SJSA1 (cell line): ENCODE measurements around the gene POLG2. TPM values are rescaled to one million over a fixed set of nuclear protein-coding genes. Genes with fewer than 3 reads are reported as not detected.

Source experiments
- DNase-seq, 2 experiments: peaks; one replicate each; pipeline ENCODE4 v3.0.0-alpha.2; 2015 to 2020; ENCODE audit warnings: low spot score in 2 of 2, low read depth in 1 of 2
- H3K27ac ChIP-seq: fragments of 250-450 bp; sonication (Bioruptor Pico); 2 replicates; pipeline ENCODE4 v1.5.1; 2020; ENCODE audit warnings: mild to moderate bottlenecking, moderate library complexity
- H3K27me3 ChIP-seq: fragments of 250-450 bp; sonication (Bioruptor Pico); replicated peaks from 2 replicates; pipeline ENCODE4 v1.5.1; 2020; ENCODE audit warnings: mild to moderate bottlenecking, moderate library complexity
- H3K36me3 ChIP-seq: fragments of 250-450 bp; sonication (Bioruptor Pico); 2 replicates; pipeline ENCODE4 v1.5.1; 2020; ENCODE audit warnings: mild to moderate bottlenecking
- H3K4me1 ChIP-seq: fragments of 250-450 bp; sonication (Bioruptor Pico); replicated peaks from 2 replicates; pipeline ENCODE4 v1.6.1; 2021; ENCODE audit warnings: mild to moderate bottlenecking
- H3K4me3 ChIP-seq: fragments of 250-450 bp; sonication (Bioruptor Pico); 2 replicates; pipeline ENCODE4 v1.5.1; 2020; ENCODE audit warnings: mild to moderate bottlenecking
- H3K9me3 ChIP-seq: fragments of 250-450 bp; sonication (Bioruptor Pico); replicated peaks from 2 replicates; pipeline ENCODE4 v1.5.1; 2020; ENCODE audit warnings: mild to moderate bottlenecking
- total RNA-seq: library from RNA; depleted of rRNA; stranded (reverse); fragments of >200 nt; shearing (Covaris generic); gene quantifications from 2 replicates; pipeline ENCODE4 v1.2.3, GENCODE V29; 2014

The POLG2 gene
- total RNA-seq, 1 experiment from 2014 or later, result 7.5 TPM

- no peak overlapping the region for H3K27ac ChIP-seq
- H3K4me1 ChIP-seq, result no peaks in the 10 kb centered on the region
- H3K4me3 ChIP-seq, result no peak overlapping the region
- no peaks in the 10 kb centered on the region for H3K9me3 ChIP-seq
- DNase-seq, result no peak
- H3K27me3 ChIP-seq, result no peaks in the 10 kb centered on the region
- H3K36me3 ChIP-seq, result peaks cover 95% of the 10 kb centered on the region
These were observed 22.7 kb upstream of the POLG2 start for GRCh38 chr17:64519601-64520000.

- Histone ChIP-seq H3K27ac (no peak overlapping the region), H3K9me3 (no peaks in the 10 kb centered on the region), H3K4me3 (no peak overlapping the region), H3K4me1 (no peaks in the 10 kb centered on the region), H3K27me3 (no peaks in the 10 kb centered on the region; the same call in 1 of the 2 replicates), H3K36me3 (peaks cover 96% of the 10 kb centered on the region)
- no peak for DNase-seq
These were observed 19.0 kb upstream of the POLG2 start for GRCh38 chr17:64515829-64516228.

GRCh38 chr17:64515419-64515818 lies 18.6 kb upstream of the POLG2 start:
- Histone ChIP-seq H3K4me3 (no peak overlapping the region), H3K27ac (no peak overlapping the region), H3K36me3 (peaks cover 96% of the 10 kb centered on the region), H3K27me3 (no peaks in the 10 kb centered on the region; the same call in 1 of the 2 replicates), H3K4me1 (no peaks in the 10 kb centered on the region), H3K9me3 (no peaks in the 10 kb centered on the region)
- DNase-seq, result no peak

GRCh38 chr17:64509179-64509578 lies 12.3 kb upstream of the POLG2 start:
- Histone ChIP-seq H3K27ac (no peak overlapping the region), H3K4me1 (peaks cover 13% of the 10 kb centered on the region), H3K36me3 (peaks cover 78% of the 10 kb centered on the region), H3K9me3 (no peaks in the 10 kb centered on the region), H3K27me3 (no peaks in the 10 kb centered on the region; the same call in 1 of the 2 replicates), H3K4me3 (no peak overlapping the region)
- DNase-seq, result no peak

GRCh38 chr17:64508683-64509082 lies 11.8 kb upstream of the POLG2 start:
- Histone ChIP-seq H3K9me3 (no peaks in the 10 kb centered on the region), H3K4me1 (peaks cover 18% of the 10 kb centered on the region), H3K27me3 (no peaks in the 10 kb centered on the region; the same call in 1 of the 2 replicates), H3K36me3 (peaks cover 78% of the 10 kb centered on the region), H3K27ac (no peak overlapping the region), H3K4me3 (no peak overlapping the region)
- no peak for DNase-seq

- DNase-seq, result peak in 1 of 2 experiments; percentile 72
- Histone ChIP-seq H3K27me3 (no peaks in the 10 kb centered on the region), H3K4me1 (peaks cover 30% of the 10 kb centered on the region), H3K36me3 (peaks cover 78% of the 10 kb centered on the region), H3K4me3 (peak overlapping the region; percentile 78), H3K27ac (peak overlapping the region; percentile 97), H3K9me3 (no peaks in the 10 kb centered on the region)
These were observed 10.5 kb upstream of the POLG2 start for GRCh38 chr17:64507413-64507782.

GRCh38 chr17:64506576-64507412 lies 9.9 kb upstream of the POLG2 start, which contains the start of gene CEP95:
Gene CEP95, plus strand, starts transcription at chr17:64506977. Its CDS starts 121 bp downstream, at chr17:64507098.
- H3K4me3 ChIP-seq, result peak within 1 kb of the TSS; percentile 78
- no peaks in the 10 kb centered on the region for H3K9me3 ChIP-seq
- peaks cover 78% of the 10 kb centered on the region for H3K36me3 ChIP-seq
- peaks cover 30% of the 10 kb centered on the region for H3K4me1 ChIP-seq
- H3K27me3 ChIP-seq, result no peaks in the 10 kb centered on the region
- H3K27ac ChIP-seq, result peak within 1 kb of the TSS; percentile 97
- DNase-seq, result peak; percentile 100

- peaks cover 78% of the 10 kb centered on the region for H3K36me3 ChIP-seq
- H3K4me1 ChIP-seq, result peaks cover 30% of the 10 kb centered on the region
- H3K27ac ChIP-seq, result peak within 1 kb of the TSS; percentile 97
These were observed 9.3 kb upstream of the POLG2 start, which contains the start of gene DDX5 for GRCh38 chr17:64506201-64506575. Gene DDX5, minus strand, starts transcription at chr17:64506289. Its CDS starts 170 bp downstream, at chr17:64506119.

GRCh38 chr17:64505340-64506200 lies 8.7 kb upstream of the POLG2 start:
- H3K9me3 ChIP-seq, result no peaks in the 10 kb centered on the region
- peak; percentile 89 to 91 for DNase-seq
- no peaks in the 10 kb centered on the region for H3K27me3 ChIP-seq
- peak overlapping the region; percentile 78 for H3K4me3 ChIP-seq
- H3K27ac ChIP-seq, result peak overlapping the region; percentile 97
- peaks cover 78% of the 10 kb centered on the region for H3K36me3 ChIP-seq
- H3K4me1 ChIP-seq, result peaks cover 30% of the 10 kb centered on the region

More at GRCh38 chr17:64506201-64506575, 9.3 kb upstream of the POLG2 start, which contains the start of gene DDX5:
- Histone ChIP-seq H3K27me3 (no peaks in the 10 kb centered on the region), H3K9me3 (no peaks in the 10 kb centered on the region), H3K4me3 (peak within 1 kb of the TSS; percentile 78)
- peak; percentile 99 for DNase-seq

GRCh38 chr17:64504769-64505339 lies 8.0 kb upstream of the POLG2 start:
- H3K4me3 ChIP-seq, result peak overlapping the region; percentile 78
- peak overlapping the region; percentile 97 for H3K27ac ChIP-seq
- no peaks in the 10 kb centered on the region for H3K27me3 ChIP-seq
- H3K4me1 ChIP-seq, result peaks cover 32% of the 10 kb centered on the region
- DNase-seq, result no peak
- H3K9me3 ChIP-seq, result no peaks in the 10 kb centered on the region
- peaks cover 78% of the 10 kb centered on the region for H3K36me3 ChIP-seq

- peaks cover 34% of the 10 kb centered on the region for H3K4me1 ChIP-seq
- no peak overlapping the region for H3K27ac ChIP-seq
- peaks cover 81% of the 10 kb centered on the region for H3K36me3 ChIP-seq
- peak overlapping the region; percentile 78 for H3K4me3 ChIP-seq
- H3K27me3 ChIP-seq, result no peaks in the 10 kb centered on the region
- H3K9me3 ChIP-seq, result no peaks in the 10 kb centered on the region
- DNase-seq, result no peak
These were observed 7.2 kb upstream of the POLG2 start for GRCh38 chr17:64503821-64504768.

GRCh38 chr17:64503341-64503740 lies 6.5 kb upstream of the POLG2 start:
- peaks cover 84% of the 10 kb centered on the region for H3K36me3 ChIP-seq
- no peak overlapping the region for H3K27ac ChIP-seq
- no peak overlapping the region for H3K4me3 ChIP-seq
- H3K27me3 ChIP-seq, result no peaks in the 10 kb centered on the region
- peaks cover 33% of the 10 kb centered on the region for H3K4me1 ChIP-seq
- H3K9me3 ChIP-seq, result no peaks in the 10 kb centered on the region
- DNase-seq, result no peak
